Endothelial cell of umbilical vein (primary cell): ENCODE measurements around the gene NR3C1. TPM values are rescaled to one million over a fixed set of nuclear protein-coding genes. Genes with fewer than 3 reads are reported as not detected.

Experiments used
- BruUV-seq: library from RNA; stranded (reverse); fragments of 400-500 nt; replicated peaks from 2 replicates; lab custom pipeline; 2021; lab: Mats Ljungman, UMichigan
- CTCF ChIA-PET: fragments of 300-600, 350-600 bp; sonication (Branson Sonifier 250); formaldehyde crosslinking; loops from one replicate; lab custom pipeline; 2021; ENCODE audit warnings: antibody characterized with exemption, inconsistent platforms; lab: Charles Lee
- POLR2A ChIA-PET: fragments of 300-600, 350-600 bp; sonication (Branson Sonifier 250); formaldehyde crosslinking; loops from one replicate; lab custom pipeline; 2021; ENCODE audit warnings: antibody characterized with exemption, inconsistent platforms; lab: Charles Lee
- DNase-seq: peaks from one replicate; pipeline ENCODE4 v3.0.0-alpha.2; 2011; ENCODE audit warnings: low read depth, low spot score
- FAIRE-seq: peaks from 2 replicates; lab custom pipeline; 2011; peaks lifted over from hg19 to GRCh38; lab: Jason Lieb, UNC
- H2AFZ ChIP-seq: 2 replicates; pipeline ENCODE4 v1.6.0; 2012; ENCODE audit warnings: low read depth, low read length, control low read depth, inconsistent platforms
- H3K27ac ChIP-seq: 2 replicates; pipeline ENCODE4 v1.5.1; 2011; ENCODE audit warnings: low read depth, mild to moderate bottlenecking, control low read depth, low read length, moderate library complexity; ENCODE audit not compliant: insufficient read depth
- H3K27me3 ChIP-seq, 2 experiments: 2 replicates each; pipeline versions ENCODE4 v1.6.0 to v1.6.1; 2011; ENCODE audit warnings: low read length in 2 of 2, mixed read lengths in 1 of 2; ENCODE audit not compliant: control insufficient read depth in 2 of 2, insufficient read depth in 2 of 2
- H3K36me3 ChIP-seq, 2 experiments: 2 replicates in 1 of 2; 3 replicates in 1 of 2; pipeline ENCODE4 v1.5.1; 2011; ENCODE audit warnings: low read length in 2 of 2, mild to moderate bottlenecking in 1 of 2, moderate library complexity in 1 of 2; ENCODE audit not compliant: control insufficient read depth in 2 of 2, insufficient read depth in 2 of 2; ENCODE audit errors: extremely low read depth in 1 of 2
- H3K4me1 ChIP-seq: 3 replicates; pipeline ENCODE4 v1.5.1; 2011; ENCODE audit warnings: mild to moderate bottlenecking, low read length; ENCODE audit not compliant: control insufficient read depth, insufficient read depth; ENCODE audit errors: extremely low read depth
- H3K4me2 ChIP-seq: 2 replicates; pipeline ENCODE4 v1.6.1; 2011; ENCODE audit warnings: low read length, control low read depth, mixed read lengths; ENCODE audit not compliant: insufficient read depth
- H3K4me3 ChIP-seq, 3 experiments: fragments of 200-600 bp in 1 of 3; sonication (generic), shearing (Covaris generic) in 1 of 3; replicated peaks in 1 of 3; 2 replicates each; pipeline ENCODE4 v1.5.1; 2011 to 2016; ENCODE audit warnings: control low read depth in 3 of 3, low read length in 3 of 3, mild to moderate bottlenecking in 2 of 3, inconsistent platforms in 1 of 3, low read depth in 1 of 3, moderate library complexity in 1 of 3; ENCODE audit not compliant: insufficient read depth in 1 of 3
- H3K79me2 ChIP-seq: 2 replicates; pipeline ENCODE4 v1.6.0; 2012; ENCODE audit warnings: low read length, inconsistent platforms; ENCODE audit not compliant: control insufficient read depth, insufficient read depth
- H3K9ac ChIP-seq: replicated peaks from 2 replicates; pipeline ENCODE3; 2011; ENCODE audit warnings: low read length, control low read depth; ENCODE audit not compliant: insufficient read depth; ENCODE audit errors: extremely low read depth
- H3K9me1 ChIP-seq: replicated peaks from 3 replicates; pipeline ENCODE4 v1.6.0; 2011; ENCODE audit warnings: mild to moderate bottlenecking, low read length; ENCODE audit not compliant: control insufficient read depth, insufficient read depth; ENCODE audit errors: extremely low read depth
- H3K9me3 ChIP-seq: replicated peaks from 2 replicates; pipeline ENCODE4 v1.5.1; 2012; ENCODE audit warnings: low read length, inconsistent platforms; ENCODE audit not compliant: control insufficient read depth, insufficient read depth
- H4K20me1 ChIP-seq: replicated peaks from 2 replicates; pipeline ENCODE3; 2011; ENCODE audit warnings: mild to moderate bottlenecking, low read length; ENCODE audit not compliant: control insufficient read depth, insufficient read depth; ENCODE audit errors: extremely low read depth
- EZH2 ChIP-seq: IDR thresholded peaks from 2 replicates; pipeline ENCODE4 v1.6.1; 2012; ENCODE audit warnings: borderline replicate concordance, low read depth, mild to moderate bottlenecking, moderate library complexity, low read length, inconsistent platforms; ENCODE audit not compliant: severe bottlenecking
- FOS ChIP-seq: IDR thresholded peaks from 2 replicates; pipeline ENCODE4 v1.6.1; 2011; ENCODE audit warnings: mild to moderate bottlenecking, low read length, moderate library complexity, borderline replicate concordance; ENCODE audit not compliant: insufficient read depth
- GATA2 ChIP-seq: IDR thresholded peaks from 2 replicates; pipeline ENCODE4 v1.7.0; 2011; ENCODE audit warnings: low read depth, mild to moderate bottlenecking, moderate library complexity, mixed read lengths, low read length; ENCODE audit not compliant: insufficient read length, insufficient read depth
- JUN ChIP-seq: IDR thresholded peaks from 2 replicates; pipeline ENCODE4 v1.6.1; 2011; ENCODE audit warnings: borderline replicate concordance, low read depth; ENCODE audit not compliant: insufficient read length, insufficient read depth
- MYC ChIP-seq: IDR thresholded peaks from one replicate; pipeline ENCODE4 v1.6.1; 2011; ENCODE audit warnings: mild to moderate bottlenecking, low read depth, low read length
- POLR2A ChIP-seq: IDR thresholded peaks from 2 replicates; pipeline ENCODE4 v1.6.1; 2012; ENCODE audit warnings: low read depth, mild to moderate bottlenecking, control low read depth, low read length
- POLR2AphosphoS5 ChIP-seq: IDR thresholded peaks from 2 replicates; pipeline ENCODE4 v1.6.1; 2012; ENCODE audit warnings: low read depth, mild to moderate bottlenecking, control low read depth, low read length, moderate library complexity; ENCODE audit not compliant: insufficient read depth
- dilution Hi-C: fragments of 300-500 bp; cut with MboI; formaldehyde crosslinking; loops from one replicate; pipeline ENCODE4 v1.15.0; 2019; ENCODE audit warnings: low sequenced_read_pairs; ENCODE audit not compliant: extremely low pct_ligation_motif_present
- intact Hi-C: fragments of 100-400 bp; cut with micrococcal nuclease; formaldehyde crosslinking; loops from one replicate; pipeline ENCODE4 v1.10.0; 2022
- polyA plus RNA-seq, 4 experiments: library from polyadenylated mRNA; depleted of rRNA in 3 of 4; stranded (reverse) in 3 of 4; unstranded in 1 of 4; fragments of >200 nt; gene quantifications; 2 replicates each; pipeline versions ENCODE4 v1.2.1 to v1.2.3, GENCODE V29; 2011 to 2012; ENCODE audit warnings: missing spikeins in 1 of 4
- total RNA-seq: library from RNA; stranded (reverse); gene quantifications from 2 replicates; pipeline ENCODE4 v1.2.3, GENCODE V29; 2021
- TF ChIP-seq, protein P1 (sequence below), 2 donors: IDR thresholded peaks; 1 replicate in 1 of 2; 2 replicates in 1 of 2; pipeline ENCODE4 v1.5.1; 2011; ENCODE audit warnings: low read length in 2 of 2, mild to moderate bottlenecking in 2 of 2, moderate library complexity in 2 of 2, control low read depth in 1 of 2, inconsistent platforms in 1 of 2, low read depth in 1 of 2; ENCODE audit not compliant: insufficient read depth in 1 of 2; ENCODE audit errors: extremely low read depth in 1 of 2
- TF ChIP-seq, protein P2 (sequence below): IDR thresholded peaks from 2 replicates; pipeline ENCODE4 v1.6.1; 2011; ENCODE audit not compliant: insufficient read depth, insufficient read length

The NR3C1 gene
- total and polyA plus RNA-seq, 2 donors (not counting 3 experiments of a cell fraction or from before 2014, with no cell fraction given), result 4.1 to 17.0 TPM

- Histone ChIP-seq H3K9me1 (no peaks in the 10 kb centered on the region), H4K20me1 (peaks cover 2% of the 10 kb centered on the region), H3K27me3 (no peaks in the 10 kb centered on the region), H3K4me1 (no peaks in the 10 kb centered on the region), H3K36me3 (no peaks in the 10 kb centered on the region), H3K27ac (no peak overlapping the region), H3K79me2 (peaks cover 53% of the 10 kb centered on the region), H3K4me3 (no peak overlapping the region), H3K4me2 (no peak overlapping the region), H3K9ac (no peak overlapping the region), H2AFZ (no peak overlapping the region), H3K9me3 (no peaks in the 10 kb centered on the region)
- BruUV-seq, result no TSS peak
- intact Hi-C loops (no loop called here), dilution Hi-C loops (loop anchor here (25.0 kb wide), 1 partner anchor 173 kb away; no protein-coding TSS in a partner anchor)
- ChIA-PET POLR2A (no interaction called here), CTCF (no interaction called here)
- FAIRE-seq (no peak), DNase-seq (no peak)
- no peak for TF ChIP-seq POLR2AphosphoS5
- TF ChIP-seq POLR2A, result no peak
- TF ChIP-seq, protein P1, sequence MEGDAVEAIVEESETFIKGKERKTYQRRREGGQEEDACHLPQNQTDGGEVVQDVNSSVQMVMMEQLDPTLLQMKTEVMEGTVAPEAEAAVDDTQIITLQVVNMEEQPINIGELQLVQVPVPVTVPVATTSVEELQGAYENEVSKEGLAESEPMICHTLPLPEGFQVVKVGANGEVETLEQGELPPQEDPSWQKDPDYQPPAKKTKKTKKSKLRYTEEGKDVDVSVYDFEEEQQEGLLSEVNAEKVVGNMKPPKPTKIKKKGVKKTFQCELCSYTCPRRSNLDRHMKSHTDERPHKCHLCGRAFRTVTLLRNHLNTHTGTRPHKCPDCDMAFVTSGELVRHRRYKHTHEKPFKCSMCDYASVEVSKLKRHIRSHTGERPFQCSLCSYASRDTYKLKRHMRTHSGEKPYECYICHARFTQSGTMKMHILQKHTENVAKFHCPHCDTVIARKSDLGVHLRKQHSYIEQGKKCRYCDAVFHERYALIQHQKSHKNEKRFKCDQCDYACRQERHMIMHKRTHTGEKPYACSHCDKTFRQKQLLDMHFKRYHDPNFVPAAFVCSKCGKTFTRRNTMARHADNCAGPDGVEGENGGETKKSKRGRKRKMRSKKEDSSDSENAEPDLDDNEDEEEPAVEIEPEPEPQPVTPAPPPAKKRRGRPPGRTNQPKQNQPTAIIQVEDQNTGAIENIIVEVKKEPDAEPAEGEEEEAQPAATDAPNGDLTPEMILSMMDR (IDR thresholded peaks at IDR 0.05; ENCODE audit: extremely low read depth in 1 of 2, insufficient read depth in 1 of 2, low read depth in 1 of 2, low read length in 2 of 2), result no peak
- TF ChIP-seq EZH2, result no peak
- TF ChIP-seq FOS, result no peak
- TF ChIP-seq GATA2, result no peak
- TF ChIP-seq, protein P2, sequence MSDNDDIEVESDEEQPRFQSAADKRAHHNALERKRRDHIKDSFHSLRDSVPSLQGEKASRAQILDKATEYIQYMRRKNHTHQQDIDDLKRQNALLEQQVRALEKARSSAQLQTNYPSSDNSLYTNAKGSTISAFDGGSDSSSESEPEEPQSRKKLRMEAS, result no peak
- no peak for TF ChIP-seq JUN
- no peak for TF ChIP-seq MYC
Observed at GRCh38 chr5:143384865-143385657, 18.4 kb downstream of the NR3C1 start.
